GM19035 (cell line): ENCODE measurements around the gene SRGAP3.

Experiments
- ATAC-seq: cut with Tn5 transposase; IDR thresholded peaks from one replicate; pipeline ENCODE4 v1.9.1; 2021; ENCODE audit not compliant: unreplicated experiment

Gene SRGAP3

DNA sequence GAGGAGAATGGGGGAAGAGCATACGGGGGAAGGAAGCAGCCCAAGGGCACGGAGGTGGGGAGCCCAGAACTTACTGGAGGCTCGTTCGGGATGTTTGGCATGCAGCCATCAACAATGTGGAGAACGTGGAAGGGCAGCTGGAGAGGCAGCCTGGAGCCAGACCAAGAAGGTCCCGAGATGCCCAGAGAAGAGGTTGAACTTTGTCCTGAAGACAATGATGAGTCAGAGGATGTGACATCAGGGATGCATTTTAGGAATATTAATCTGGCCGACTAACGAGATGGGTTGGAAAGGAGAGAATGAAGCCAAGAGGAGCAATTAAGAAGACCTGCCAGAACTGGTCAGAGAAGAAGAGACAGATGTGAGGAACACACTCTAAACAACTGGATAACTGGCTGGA is 98.2 kb downstream of the SRGAP3 start:
- ATAC-seq: no peak

- no peak for ATAC-seq
These were observed 99.9 kb downstream of the SRGAP3 start for GRCh38 chr3:9149566-9149965.

- no peak for ATAC-seq
These were observed 101.6 kb downstream of the SRGAP3 start for GRCh38 chr3:9147896-9148266.

GRCh38 chr3:9147215-9147895 is 102.1 kb downstream of the SRGAP3 start:
- peak; percentile 50 for ATAC-seq

GRCh38 chr3:9146367-9147071 is 102.9 kb downstream of the SRGAP3 start:
- peak; percentile 63 for ATAC-seq

- ATAC-seq: no peak
These were observed 106.3 kb downstream of the SRGAP3 start for GRCh38 chr3:9143184-9143583.

GRCh38 chr3:9142362-9142761 is 107.1 kb downstream of the SRGAP3 start:
- ATAC-seq: no peak

- no peak for ATAC-seq
These were observed 107.5 kb downstream of the SRGAP3 start for GRCh38 chr3:9141928-9142289.

- no peak for ATAC-seq
These were observed 110.1 kb downstream of the SRGAP3 start for GRCh38 chr3:9139366-9139765.

- no peak for ATAC-seq
These were observed 111.8 kb downstream of the SRGAP3 start for GRCh38 chr3:9137676-9138075.

- ATAC-seq: no peak
These were observed 112.5 kb downstream of the SRGAP3 start for GRCh38 chr3:9136746-9137465.

- no peak for ATAC-seq
These were observed 113.4 kb downstream of the SRGAP3 start for GRCh38 chr3:9135930-9136525.

DNA sequence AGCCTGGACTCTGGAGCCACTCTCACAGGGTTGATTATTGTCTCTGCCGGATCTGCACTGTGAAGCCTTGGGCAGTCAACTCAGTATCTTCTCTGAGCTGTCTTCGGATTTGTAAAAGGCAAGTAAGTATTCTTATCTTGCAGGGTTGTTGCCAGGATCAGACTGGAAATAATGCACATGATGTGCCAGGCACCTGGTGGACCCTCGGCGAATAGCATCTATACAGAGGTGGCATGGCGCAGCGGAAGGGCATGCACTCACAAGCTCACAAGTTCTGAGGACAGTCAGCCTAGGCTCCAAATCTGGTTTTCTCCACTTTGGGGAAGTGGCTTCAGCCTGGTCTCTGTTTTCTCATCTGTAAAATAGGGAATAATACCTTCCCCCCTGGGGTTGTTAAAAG is 113.9 kb downstream of the SRGAP3 start:
- ATAC-seq: no peak

GRCh38 chr3:9133656-9134055 is 115.8 kb downstream of the SRGAP3 start:
- no peak for ATAC-seq

DNA sequence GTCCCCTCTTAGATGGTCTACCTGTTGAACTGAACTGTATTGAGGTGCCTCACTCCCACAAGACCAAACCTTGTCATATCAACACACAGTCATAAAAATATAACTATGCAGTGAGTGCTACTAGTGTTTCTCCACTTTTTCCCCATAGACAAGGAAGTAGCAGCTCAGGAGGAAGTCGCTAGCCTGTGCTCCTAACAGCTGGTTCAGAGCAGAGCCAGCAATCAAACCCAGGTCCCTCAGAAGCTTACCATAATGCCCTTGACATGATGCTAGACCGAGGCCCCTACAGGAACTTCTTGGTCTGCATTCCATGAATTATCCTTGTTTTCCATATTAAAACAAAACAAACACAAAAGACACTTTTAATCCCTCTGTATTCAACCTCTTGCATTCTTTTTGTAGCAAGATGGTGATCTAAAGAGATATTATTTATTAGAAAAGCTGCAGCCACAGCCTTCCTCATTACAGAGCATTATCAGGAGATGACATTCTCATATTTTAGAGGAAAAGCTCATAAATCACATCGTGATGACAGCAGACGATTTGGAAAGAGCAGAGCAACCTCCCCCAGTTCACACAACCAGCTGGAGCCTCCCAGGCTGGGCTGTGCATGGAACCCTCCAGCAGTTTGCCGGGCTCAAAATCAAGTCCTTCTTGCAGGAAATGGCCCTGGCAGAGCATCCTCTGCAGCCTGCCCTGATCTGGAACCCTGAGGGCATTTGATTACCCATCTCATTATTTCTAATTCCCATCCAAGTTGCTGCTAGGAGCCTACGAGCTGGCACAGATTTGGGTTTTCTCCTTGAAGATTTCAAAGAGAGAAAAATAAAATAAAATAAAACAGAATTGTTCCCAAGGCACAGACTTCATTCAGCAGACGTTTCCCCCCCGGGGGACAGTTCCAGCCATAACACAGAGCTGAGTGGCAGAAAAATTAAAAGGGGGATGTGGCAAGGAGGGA is 118.8 kb downstream of the SRGAP3 start:
- ATAC-seq: no peak

- ATAC-seq: no peak
These were observed 120.1 kb downstream of the SRGAP3 start for GRCh38 chr3:9129365-9129764.

GRCh38 chr3:9125278-9125951 is 124.0 kb downstream of the SRGAP3 start:
- no peak for ATAC-seq

GRCh38 chr3:9124730-9125129 is 124.7 kb downstream of the SRGAP3 start:
- ATAC-seq: no peak

DNA sequence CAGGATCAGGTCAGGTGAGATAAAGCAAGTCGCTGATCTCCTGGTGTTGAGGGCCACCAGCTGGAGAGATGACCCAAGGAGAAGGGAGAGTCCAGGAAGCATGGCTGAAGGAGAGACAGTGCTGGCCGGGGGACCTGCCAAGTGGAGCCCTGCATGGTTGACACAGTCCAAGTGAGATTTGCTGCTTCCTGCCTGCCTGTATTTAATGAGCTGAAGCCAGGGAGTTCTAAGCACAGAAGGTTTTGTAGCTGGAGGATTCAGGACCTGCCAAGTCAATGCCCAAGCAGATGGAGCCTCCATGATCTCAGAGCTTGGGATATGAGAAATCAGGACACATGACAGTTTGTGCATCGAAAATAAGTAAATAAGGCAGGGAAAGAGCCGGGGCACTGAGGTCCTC is 125.6 kb downstream of the SRGAP3 start:
- no peak for ATAC-seq

DNA sequence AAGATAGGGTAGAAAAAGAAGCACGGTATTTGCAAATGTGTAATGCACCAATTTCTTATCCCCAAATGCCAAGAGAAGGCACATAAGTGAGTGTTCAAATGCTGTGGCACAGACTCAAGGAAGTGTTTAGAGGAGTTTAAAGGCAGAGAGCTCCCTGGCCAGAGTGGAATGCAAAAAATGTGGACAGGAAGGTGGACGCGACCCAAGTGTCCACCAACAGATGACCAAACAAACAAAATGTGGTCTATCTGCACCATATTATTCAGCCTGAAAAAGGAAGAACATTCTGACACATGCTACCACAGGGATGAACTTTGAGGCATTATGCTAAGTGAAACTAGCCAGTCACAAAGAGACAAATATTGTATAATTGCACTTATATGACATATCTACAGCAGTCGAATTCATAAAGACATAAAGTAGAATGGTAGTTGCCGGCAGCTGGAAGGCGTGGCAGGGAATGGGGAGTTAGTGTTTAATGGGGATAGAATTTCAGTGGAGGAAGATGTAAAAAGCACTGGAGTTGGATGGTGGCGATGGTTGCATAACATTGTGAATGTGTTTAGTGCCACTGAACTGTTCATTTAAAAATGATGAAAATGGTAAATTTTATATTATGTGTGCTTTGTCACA is 126.6 kb downstream of the SRGAP3 start:
- no peak for ATAC-seq
